Neural progenitor cell (in vitro differentiated cells): ENCODE results near the gene SUCLA2. TPM values are rescaled to one million over a fixed set of nuclear protein-coding genes. Genes with fewer than 3 reads are reported as not detected.

Source experiments
- DNase-seq: peaks from one replicate; pipeline ENCODE4 v3.0.0-alpha.2; 2016; ENCODE audit warnings: low spot score
- H2AFZ ChIP-seq: fragments of 200-600 bp; sonication (generic); replicated peaks from 2 replicates; pipeline ENCODE4 v1.6.1; 2016; ENCODE audit warnings: antibody characterized with exemption
- H3F3A ChIP-seq: fragments of 200-600 bp; sonication (generic); 2 replicates; pipeline ENCODE4 v1.6.1; 2016; ENCODE audit warnings: antibody characterized with exemption, low read depth
- H3K27ac ChIP-seq: fragments of 200-600 bp; sonication (generic); 2 replicates; pipeline ENCODE4 v1.5.1; 2016; ENCODE audit warnings: mild to moderate bottlenecking
- H3K27me3 ChIP-seq: fragments of 200-600 bp; sonication (generic); 2 replicates; pipeline ENCODE4 v1.6.1; 2016; ENCODE audit warnings: mild to moderate bottlenecking, moderate library complexity
- H3K36me3 ChIP-seq: fragments of 200-600 bp; sonication (generic); 2 replicates; pipeline ENCODE4 v1.5.1; 2016
- H3K4me1 ChIP-seq: fragments of 200-600 bp; sonication (generic); 2 replicates; pipeline ENCODE4 v1.6.1; 2016; ENCODE audit warnings: mixed run types
- H3K4me2 ChIP-seq: fragments of 200-600 bp; sonication (generic); 2 replicates; pipeline ENCODE4 v1.6.1; 2016
- H3K4me3 ChIP-seq: fragments of 200-600 bp; sonication (generic); 2 replicates; pipeline ENCODE4 v1.5.1; 2016
- H3K79me2 ChIP-seq: fragments of 200-600 bp; sonication (generic); 2 replicates; pipeline ENCODE4 v1.6.1; 2016; ENCODE audit warnings: low read depth
- H3K9ac ChIP-seq: fragments of 200-600 bp; sonication (generic); 2 replicates; pipeline ENCODE4 v1.6.1; 2016
- H3K9me3 ChIP-seq: fragments of 200-600 bp; sonication (generic); 2 replicates; pipeline ENCODE4 v1.5.1; 2016; ENCODE audit warnings: low read depth
- H4K20me1 ChIP-seq: fragments of 200-600 bp; sonication (generic); 2 replicates; pipeline ENCODE4 v1.6.1; 2016; ENCODE audit warnings: low read depth
- H3K27ac Mint-ChIP-seq: 3 replicates; pipeline ENCODE4 v1.8.0; 2021; ENCODE audit warnings: mixed read lengths
- H3K27me3 Mint-ChIP-seq: 2 replicates; pipeline ENCODE4 v1.8.0; 2022; ENCODE audit warnings: low read depth, mild to moderate bottlenecking, inconsistent platforms, moderate library complexity, mixed read lengths; ENCODE audit not compliant: insufficient read depth
- H3K36me3 Mint-ChIP-seq: 3 replicates; pipeline ENCODE4 v1.8.0; 2021; ENCODE audit warnings: mixed read lengths
- H3K4me1 Mint-ChIP-seq: 3 replicates; pipeline ENCODE4 v1.8.0; 2021; ENCODE audit warnings: mixed read lengths
- H3K4me3 Mint-ChIP-seq: 3 replicates; pipeline ENCODE4 v1.8.0; 2021; ENCODE audit warnings: mild to moderate bottlenecking, moderate library complexity, mixed read lengths
- H3K9me3 Mint-ChIP-seq: 3 replicates; pipeline ENCODE4 v1.8.0; 2020; ENCODE audit warnings: mixed read lengths
- EZH2 ChIP-seq: fragments of 200-600 bp; sonication (generic); IDR thresholded peaks from 2 replicates; pipeline ENCODE4 v1.6.1; 2017; ENCODE audit warnings: antibody characterized with exemption, mild to moderate bottlenecking, moderate library complexity
- EZH2phosphoT487 ChIP-seq: fragments of 200-600 bp; sonication (generic); IDR thresholded peaks from 2 replicates; pipeline ENCODE4 v1.6.1; 2017; ENCODE audit warnings: antibody characterized with exemption
- total RNA-seq: library from RNA; depleted of rRNA; stranded (reverse); fragments of >200 nt; gene quantifications from 2 replicates; pipeline ENCODE4 v1.2.3, GENCODE V29; 2015; ENCODE audit warnings: low replicate concordance
- TF ChIP-seq, protein P1 (sequence below): fragments of 200-600 bp; sonication (generic); IDR thresholded peaks from 2 replicates; pipeline ENCODE4 v1.5.1; 2017; ENCODE audit warnings: antibody characterized with exemption, mild to moderate bottlenecking

The SUCLA2 gene
- total RNA-seq, 1 donor from 2014 or later, result 100 TPM

GRCh38 chr13:47917022-47917574 is 84.0 kb downstream of the SUCLA2 start:
- Histone ChIP-seq H3K4me1 (no peaks in the 10 kb centered on the region), H3K9ac (no peak overlapping the region), H3K27me3 (no peaks in the 10 kb centered on the region), H3K4me3 (no peak overlapping the region), H4K20me1 (no peaks in the 10 kb centered on the region), H3K36me3 (no peaks in the 10 kb centered on the region), H3F3A (no peaks in the 10 kb centered on the region), H3K27ac (no peak overlapping the region), H3K79me2 (no peaks in the 10 kb centered on the region), H2AFZ (no peak overlapping the region), H3K9me3 (no peaks in the 10 kb centered on the region), H3K4me2 (no peak overlapping the region)
- Mint-ChIP-seq H3K9me3 (peaks cover 11% of the 10 kb centered on the region), H3K36me3 (no peaks in the 10 kb centered on the region), H3K4me3 (no peak overlapping the region), H3K4me1 (no peaks in the 10 kb centered on the region), H3K27ac (no peak overlapping the region), H3K27me3 (no peaks in the 10 kb centered on the region)
- TF ChIP-seq, protein P1, sequence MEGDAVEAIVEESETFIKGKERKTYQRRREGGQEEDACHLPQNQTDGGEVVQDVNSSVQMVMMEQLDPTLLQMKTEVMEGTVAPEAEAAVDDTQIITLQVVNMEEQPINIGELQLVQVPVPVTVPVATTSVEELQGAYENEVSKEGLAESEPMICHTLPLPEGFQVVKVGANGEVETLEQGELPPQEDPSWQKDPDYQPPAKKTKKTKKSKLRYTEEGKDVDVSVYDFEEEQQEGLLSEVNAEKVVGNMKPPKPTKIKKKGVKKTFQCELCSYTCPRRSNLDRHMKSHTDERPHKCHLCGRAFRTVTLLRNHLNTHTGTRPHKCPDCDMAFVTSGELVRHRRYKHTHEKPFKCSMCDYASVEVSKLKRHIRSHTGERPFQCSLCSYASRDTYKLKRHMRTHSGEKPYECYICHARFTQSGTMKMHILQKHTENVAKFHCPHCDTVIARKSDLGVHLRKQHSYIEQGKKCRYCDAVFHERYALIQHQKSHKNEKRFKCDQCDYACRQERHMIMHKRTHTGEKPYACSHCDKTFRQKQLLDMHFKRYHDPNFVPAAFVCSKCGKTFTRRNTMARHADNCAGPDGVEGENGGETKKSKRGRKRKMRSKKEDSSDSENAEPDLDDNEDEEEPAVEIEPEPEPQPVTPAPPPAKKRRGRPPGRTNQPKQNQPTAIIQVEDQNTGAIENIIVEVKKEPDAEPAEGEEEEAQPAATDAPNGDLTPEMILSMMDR, result no peak
- TF ChIP-seq EZH2 (no peak), EZH2phosphoT487 (no peak)
- no peak for DNase-seq

- Mint-ChIP-seq H3K27ac (no peak overlapping the region), H3K36me3 (peaks cover 3% of the 10 kb centered on the region), H3K4me3 (no peak overlapping the region), H3K4me1 (no peaks in the 10 kb centered on the region), H3K9me3 (peaks cover 7% of the 10 kb centered on the region), H3K27me3 (peaks cover 2% of the 10 kb centered on the region)
- Histone ChIP-seq H3F3A (no peaks in the 10 kb centered on the region), H3K4me2 (no peak overlapping the region), H3K27ac (no peak overlapping the region), H3K79me2 (no peaks in the 10 kb centered on the region), H2AFZ (no peak overlapping the region), H3K4me3 (no peak overlapping the region), H3K9me3 (no peaks in the 10 kb centered on the region), H3K27me3 (no peaks in the 10 kb centered on the region), H3K36me3 (no peaks in the 10 kb centered on the region), H3K4me1 (no peaks in the 10 kb centered on the region), H4K20me1 (no peaks in the 10 kb centered on the region), H3K9ac (no peak overlapping the region)
- no peak for TF ChIP-seq EZH2
- TF ChIP-seq, protein P1, result no peak
- no peak for TF ChIP-seq EZH2phosphoT487
- DNase-seq, result no peak
Observed at GRCh38 chr13:47908197-47908902, 92.7 kb downstream of the SUCLA2 start.

DNA sequence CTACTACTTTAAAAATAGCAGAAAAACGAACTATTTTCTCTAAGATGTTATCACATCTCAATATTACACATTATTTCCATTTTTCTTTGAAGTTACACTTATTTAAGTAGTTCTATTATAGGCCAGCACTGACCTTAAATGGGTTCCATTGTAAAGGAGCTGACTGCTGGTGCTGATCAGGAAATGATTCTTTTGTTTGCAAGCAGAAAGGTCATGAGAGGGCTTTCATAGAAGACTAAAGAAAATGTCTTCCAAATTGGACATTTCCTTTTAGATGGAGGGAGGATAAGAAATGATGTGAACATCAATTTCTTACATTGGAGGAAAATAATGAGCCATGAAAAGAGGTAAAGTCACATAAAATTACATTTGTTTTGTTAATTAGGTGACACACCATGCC is 96.2 kb downstream of the SUCLA2 start:
- Histone ChIP-seq H3F3A (no peaks in the 10 kb centered on the region), H3K4me2 (no peak overlapping the region), H3K4me1 (no peaks in the 10 kb centered on the region), H3K36me3 (no peaks in the 10 kb centered on the region), H2AFZ (no peak overlapping the region), H3K79me2 (no peaks in the 10 kb centered on the region), H3K4me3 (no peak overlapping the region), H4K20me1 (no peaks in the 10 kb centered on the region), H3K27ac (no peak overlapping the region), H3K9ac (no peak overlapping the region), H3K27me3 (no peaks in the 10 kb centered on the region), H3K9me3 (no peaks in the 10 kb centered on the region)
- no peak for DNase-seq
- Mint-ChIP-seq H3K9me3 (peaks cover 14% of the 10 kb centered on the region), H3K36me3 (peaks cover 6% of the 10 kb centered on the region), H3K4me1 (peaks cover 13% of the 10 kb centered on the region), H3K27me3 (peaks cover 8% of the 10 kb centered on the region), H3K27ac (no peak overlapping the region), H3K4me3 (no peak overlapping the region)
- TF ChIP-seq, protein P1, result no peak
- TF ChIP-seq EZH2 (no peak), EZH2phosphoT487 (no peak)
